A673 (cell line): ENCODE measurements around the gene BCAS1. TPM values are rescaled to one million over a fixed set of nuclear protein-coding genes. Genes with fewer than 3 reads are reported as not detected.

Source experiments
- BruUV-seq: library from RNA; stranded (reverse); fragments of 400-500 nt; replicated peaks from 2 replicates; lab custom pipeline; 2021; lab: Mats Ljungman, UMichigan
- CTCF ChIA-PET: fragments of 300-600 bp; sonication (Branson Sonifier 250); formaldehyde crosslinking; loops from one replicate; lab custom pipeline; 2022; ENCODE audit warnings: antibody characterized with exemption; lab: Charles Lee
- POLR2A ChIA-PET: fragments of 300-600 bp; sonication (Branson Sonifier 250); formaldehyde crosslinking; loops from one replicate; lab custom pipeline; 2022; ENCODE audit warnings: antibody characterized with exemption; ENCODE audit not compliant: low non-redundant PET; lab: Charles Lee
- DNase-seq: peaks from one replicate; pipeline ENCODE4 v3.0.0-alpha.2; 2015; ENCODE audit warnings: low spot score
- H3K27ac ChIP-seq: fragments of 200-600 bp; sonication (generic); 2 replicates; pipeline ENCODE4 v1.5.1; 2016; ENCODE audit warnings: mixed run types, low read depth, mild to moderate bottlenecking, mixed read lengths, antibody characterized with exemption, low read length; ENCODE audit not compliant: poor library complexity, severe bottlenecking
- H3K27me3 ChIP-seq: fragments of 200-600 bp; sonication (generic); replicated peaks from 2 replicates; pipeline ENCODE4 v1.6.1; 2017; ENCODE audit warnings: mixed run types, low read depth, mild to moderate bottlenecking, mixed read lengths, antibody characterized with exemption, low read length; ENCODE audit not compliant: insufficient read depth, poor library complexity
- H3K36me3 ChIP-seq: fragments of 200-600 bp; sonication (generic); 2 replicates; pipeline ENCODE4 v1.6.1; 2016; ENCODE audit warnings: mixed run types, mild to moderate bottlenecking, mixed read lengths, antibody characterized with exemption, low read length; ENCODE audit not compliant: insufficient read depth, poor library complexity, severe bottlenecking
- H3K4me1 ChIP-seq: fragments of 200-600 bp; sonication (generic); 2 replicates; pipeline ENCODE4 v1.6.1; 2017; ENCODE audit warnings: mixed run types, mild to moderate bottlenecking, mixed read lengths, antibody characterized with exemption, low read length; ENCODE audit not compliant: insufficient read depth, poor library complexity, severe bottlenecking
- H3K4me3 ChIP-seq: fragments of 200-600 bp; sonication (generic); 2 replicates; pipeline ENCODE4 v1.5.1; 2016; ENCODE audit warnings: low read depth, mixed run types, mild to moderate bottlenecking, mixed read lengths, low read length; ENCODE audit not compliant: poor library complexity, severe bottlenecking
- H3K9me3 ChIP-seq: fragments of 200-600 bp; sonication (generic); 2 replicates; pipeline ENCODE4 v1.6.1; 2016; ENCODE audit warnings: mixed run types, low read depth, mild to moderate bottlenecking, mixed read lengths, antibody characterized with exemption, low read length; ENCODE audit not compliant: poor library complexity, severe bottlenecking
- EZH2 ChIP-seq: fragments of 200-600 bp; sonication (generic); IDR thresholded peaks from 2 replicates; pipeline ENCODE4 v1.6.1; 2017; ENCODE audit warnings: borderline replicate concordance, low read depth, mild to moderate bottlenecking, mixed read lengths, antibody characterized with exemption, low read length; ENCODE audit not compliant: poor library complexity, severe bottlenecking
- intact Hi-C: fragments of 100-400 bp; cut with micrococcal nuclease; formaldehyde crosslinking; loops from one replicate; pipeline ENCODE4 v1.10.0; 2022; ENCODE audit not compliant: unreplicated experiment
- total RNA-seq: library from RNA; stranded (reverse); gene quantifications from 2 replicates; pipeline ENCODE4 v1.2.3, GENCODE V29; 2021
- TF ChIP-seq, protein P1 (sequence below): fragments of 300-800, 200-600 bp; sonication (generic); conservative IDR thresholded peaks from 2 replicates; pipeline ENCODE4 v1.5.1; 2017; ENCODE audit warnings: low read depth, mild to moderate bottlenecking, antibody characterized with exemption, low read length, moderate library complexity, mixed read lengths

The BCAS1 gene
- total RNA-seq, 1 experiment from 2014 or later, result 1.4 TPM

GRCh38 chr20:53947501-53948195 lies 122.7 kb downstream of the BCAS1 start:
- H3K9me3 ChIP-seq, result peaks cover 4% of the 10 kb centered on the region
- no peak overlapping the region for H3K4me3 ChIP-seq
- DNase-seq, result no peak
- no peaks in the 10 kb centered on the region for H3K27me3 ChIP-seq
- ChIA-PET CTCF (no interaction called here), POLR2A (no interaction called here)
- intact Hi-C loops, result loop anchor here (10.0 kb wide), 2 partner anchors 193 to 803 kb away; no protein-coding TSS in a partner anchor
- no TSS peak for BruUV-seq
- H3K27ac ChIP-seq, result no peak overlapping the region
- no peak for TF ChIP-seq EZH2
- TF ChIP-seq, protein P1, sequence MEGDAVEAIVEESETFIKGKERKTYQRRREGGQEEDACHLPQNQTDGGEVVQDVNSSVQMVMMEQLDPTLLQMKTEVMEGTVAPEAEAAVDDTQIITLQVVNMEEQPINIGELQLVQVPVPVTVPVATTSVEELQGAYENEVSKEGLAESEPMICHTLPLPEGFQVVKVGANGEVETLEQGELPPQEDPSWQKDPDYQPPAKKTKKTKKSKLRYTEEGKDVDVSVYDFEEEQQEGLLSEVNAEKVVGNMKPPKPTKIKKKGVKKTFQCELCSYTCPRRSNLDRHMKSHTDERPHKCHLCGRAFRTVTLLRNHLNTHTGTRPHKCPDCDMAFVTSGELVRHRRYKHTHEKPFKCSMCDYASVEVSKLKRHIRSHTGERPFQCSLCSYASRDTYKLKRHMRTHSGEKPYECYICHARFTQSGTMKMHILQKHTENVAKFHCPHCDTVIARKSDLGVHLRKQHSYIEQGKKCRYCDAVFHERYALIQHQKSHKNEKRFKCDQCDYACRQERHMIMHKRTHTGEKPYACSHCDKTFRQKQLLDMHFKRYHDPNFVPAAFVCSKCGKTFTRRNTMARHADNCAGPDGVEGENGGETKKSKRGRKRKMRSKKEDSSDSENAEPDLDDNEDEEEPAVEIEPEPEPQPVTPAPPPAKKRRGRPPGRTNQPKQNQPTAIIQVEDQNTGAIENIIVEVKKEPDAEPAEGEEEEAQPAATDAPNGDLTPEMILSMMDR, result no peak
- peaks cover 31% of the 10 kb centered on the region for H3K4me1 ChIP-seq
- no peaks in the 10 kb centered on the region for H3K36me3 ChIP-seq

DNA sequence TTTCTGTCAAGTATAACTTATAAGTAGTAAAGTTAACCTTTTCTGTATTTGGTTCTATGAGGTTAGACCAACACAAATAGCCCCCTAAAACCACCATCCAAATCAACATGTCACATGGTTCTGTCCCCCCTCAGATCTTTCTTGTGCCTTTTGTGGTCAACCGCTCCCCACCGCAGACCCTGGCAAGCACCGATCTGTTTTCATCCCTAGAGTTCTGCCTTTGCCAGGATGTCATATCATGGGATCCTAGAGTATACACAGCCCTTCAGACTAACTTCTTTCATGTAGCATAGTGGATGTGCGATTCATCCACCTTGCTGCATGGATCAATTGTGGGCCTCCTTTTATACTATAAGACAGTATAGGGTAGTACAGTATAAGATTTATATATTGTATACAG lies 124.3 kb downstream of the BCAS1 start:
- POLR2A ChIA-PET, result no interaction called here
- Histone ChIP-seq H3K36me3 (no peaks in the 10 kb centered on the region), H3K27me3 (no peaks in the 10 kb centered on the region), H3K27ac (no peak overlapping the region), H3K9me3 (no peaks in the 10 kb centered on the region), H3K4me3 (no peak overlapping the region), H3K4me1 (peaks cover 47% of the 10 kb centered on the region)
- DNase-seq, result no peak
- intact Hi-C loops, result loop anchor here (10.0 kb wide), 2 partner anchors 191 to 801 kb away; no protein-coding TSS in a partner anchor
- TF ChIP-seq EZH2, result no peak
- TF ChIP-seq, protein P1, result no peak
- CTCF ChIA-PET, result no interaction called here
- BruUV-seq, result no TSS peak

GRCh38 chr20:53945478-53945877 lies 124.9 kb downstream of the BCAS1 start:
- peaks cover 51% of the 10 kb centered on the region for H3K4me1 ChIP-seq
- POLR2A ChIA-PET, result no interaction called here
- TF ChIP-seq, protein P1, result no peak
- TF ChIP-seq EZH2, result no peak
- no peaks in the 10 kb centered on the region for H3K36me3 ChIP-seq
- no peak overlapping the region for H3K27ac ChIP-seq
- CTCF ChIA-PET, result no interaction called here
- no peak overlapping the region for H3K4me3 ChIP-seq
- intact Hi-C loops, result loop anchor here (10.0 kb wide), 2 partner anchors 191 to 801 kb away; no protein-coding TSS in a partner anchor
- no peaks in the 10 kb centered on the region for H3K27me3 ChIP-seq
- DNase-seq, result no peak
- no TSS peak for BruUV-seq
- no peaks in the 10 kb centered on the region for H3K9me3 ChIP-seq
